A549 (cell line): ENCODE measurements around the gene ZNF296. TPM values are rescaled to one million over a fixed set of nuclear protein-coding genes. Genes with fewer than 3 reads are reported as not detected.

ENCODE experiments used
- ATAC-seq, 2 experiments: fragments of 200-7000 bp in 1 of 2; fragments of >200 bp in 1 of 2; cut with Nextera tagmentation in 1 of 2; cut with Tn5 transposase in 1 of 2; 3 replicates each; pipeline versions ENCODE4 v1.8.0 to v1.9.1; 2018 to 2020; ENCODE audit warnings: mild to moderate bottlenecking in 1 of 2, moderate library complexity in 1 of 2
- CTCF ChIA-PET: fragments of 300-600 bp; sonication (Branson Sonifier 250); formaldehyde crosslinking; extraction: SDS; loops from one replicate; lab custom pipeline; 2021; ENCODE audit warnings: antibody characterized with exemption, inconsistent platforms; lab: Yijun Ruan, JAX
- POLR2A ChIA-PET: fragments of 350-600 bp; formaldehyde crosslinking; extraction: SDS; loops from one replicate; lab custom pipeline; 2021; ENCODE audit warnings: antibody characterized with exemption, inconsistent platforms; lab: Yijun Ruan, JAX
- DNase-seq, 2 experiments: peaks; one replicate each; pipeline versions ENCODE4 v3.0.0 to v3.0.0-alpha.2; 2011 to 2016; ENCODE audit warnings: low read depth in 1 of 2, low spot score in 1 of 2
- FAIRE-seq: peaks from 2 replicates; lab custom pipeline; 2011; peaks lifted over from hg19 to GRCh38; lab: Jason Lieb, UNC
- H3K27ac ChIP-seq, 2 experiments: fragments of >200 bp; sonication (Bioruptor Twin); formaldehyde crosslinking; 3 replicates each; pipeline ENCODE4 v1.5.1; 2016 to 2017
- H3K4me1 ChIP-seq: fragments of >200 bp; sonication (Bioruptor Twin); formaldehyde crosslinking; 3 replicates; pipeline ENCODE4 v1.6.1; 2016
- H3K4me2 ChIP-seq: fragments of >200 bp; sonication (Bioruptor Twin); formaldehyde crosslinking; 3 replicates; pipeline ENCODE4 v1.6.1; 2016
- H3K4me3 ChIP-seq: fragments of >200 bp; sonication (Bioruptor Twin); formaldehyde crosslinking; 3 replicates; pipeline ENCODE4 v1.5.1; 2016
- H3K9me3 ChIP-seq: fragments of >200 bp; sonication (Bioruptor Twin); formaldehyde crosslinking; 3 replicates; pipeline ENCODE4 v1.6.1; 2016
- BHLHE40 ChIP-seq: IDR thresholded peaks from 2 replicates; pipeline ENCODE4 v1.6.1; 2012; ENCODE audit warnings: low read depth, low read length, inconsistent platforms
- CBX8 ChIP-seq: fragments of 200-600 bp; sonication (generic); IDR thresholded peaks from 2 replicates; pipeline ENCODE4 v1.6.1; 2016
- CEBPB ChIP-seq, 2 experiments: fragments of >200 bp in 1 of 2; sonication (Bioruptor Twin) in 1 of 2; formaldehyde crosslinking in 1 of 2; IDR thresholded peaks; 2 replicates each; pipeline ENCODE4 v1.6.1; 2012 to 2016
- FOSB ChIP-seq: fragments of 250-450 bp; sonication (Bioruptor Pico); IDR thresholded peaks from 2 replicates; pipeline ENCODE4 v1.5.0; 2020; ENCODE audit warnings: mild to moderate bottlenecking, moderate library complexity
- FOXS1 ChIP-seq: fragments of 250-450 bp; sonication (Bioruptor Pico); IDR thresholded peaks from 2 replicates; pipeline ENCODE4 v1.5.0; 2020; ENCODE audit warnings: mild to moderate bottlenecking, moderate library complexity
- GATA3 ChIP-seq: IDR thresholded peaks from 2 replicates; pipeline ENCODE4 v1.6.1; 2012; ENCODE audit warnings: borderline replicate concordance
- HOXA7 ChIP-seq: fragments of 250-450 bp; sonication (Bioruptor Pico); IDR thresholded peaks from 2 replicates; pipeline ENCODE4 v1.5.0; 2020; ENCODE audit warnings: mild to moderate bottlenecking, moderate library complexity
- JUN ChIP-seq, 2 experiments: fragments of >200 bp; sonication (Bioruptor Twin); formaldehyde crosslinking; IDR thresholded peaks; 2 replicates in 1 of 2; 3 replicates in 1 of 2; pipeline ENCODE4 v1.6.1; 2016 to 2017
- KDM1A ChIP-seq: fragments of 200-600 bp; sonication (generic); IDR thresholded peaks from 2 replicates; pipeline ENCODE4 v1.6.1; 2016; ENCODE audit warnings: low read depth, mild to moderate bottlenecking
- MAFK ChIP-seq: fragments of 450-650 bp; IDR thresholded peaks from 2 replicates; pipeline ENCODE4 v1.6.1; 2014; ENCODE audit not compliant: partially characterized antibody
- MYC ChIP-seq: IDR thresholded peaks from 2 replicates; pipeline ENCODE4 v1.6.1; 2012; ENCODE audit warnings: mild to moderate bottlenecking, inconsistent platforms, low read length, improper control_type of control experiment, borderline replicate concordance
- NPAS2 ChIP-seq: fragments of 250-450 bp; sonication (Bioruptor Pico); IDR thresholded peaks from 2 replicates; pipeline ENCODE4 v1.8.0; 2022; ENCODE audit warnings: mild to moderate bottlenecking, moderate library complexity, borderline replicate concordance
- PHF8 ChIP-seq: fragments of 200-600 bp; sonication (generic); IDR thresholded peaks from 2 replicates; pipeline ENCODE4 v1.6.1; 2016; ENCODE audit warnings: low read depth, mild to moderate bottlenecking, antibody characterized with exemption, moderate library complexity, borderline replicate concordance
- POLR2AphosphoS2 ChIP-seq: conservative IDR thresholded peaks from 2 replicates; pipeline ENCODE4 v1.6.1; 2012; ENCODE audit warnings: low read length, improper control_type of control experiment, inconsistent platforms
- RAD21 ChIP-seq, 2 experiments: fragments of >200 bp in 1 of 2; sonication (Bioruptor Twin) in 1 of 2; formaldehyde crosslinking in 1 of 2; IDR thresholded peaks in 1 of 2; conservative IDR thresholded peaks in 1 of 2; 2 replicates in 1 of 2; 3 replicates in 1 of 2; pipeline ENCODE4 v1.6.1; 2012 to 2018; ENCODE audit warnings: inconsistent platforms in 1 of 2
- RARB ChIP-seq: fragments of 250-450 bp; sonication (Bioruptor Pico); IDR thresholded peaks from 2 replicates; pipeline ENCODE4 v1.8.0; 2021; ENCODE audit warnings: mild to moderate bottlenecking, moderate library complexity
- RFX5 ChIP-seq: fragments of 450-650 bp; IDR thresholded peaks from 2 replicates; pipeline ENCODE4 v1.7.1; 2014; ENCODE audit warnings: antibody characterized with exemption, mild to moderate bottlenecking, moderate library complexity
- SMC3 ChIP-seq: fragments of >200 bp; sonication (Bioruptor Twin); formaldehyde crosslinking; IDR thresholded peaks from 3 replicates; pipeline ENCODE4 v1.6.1; 2018; ENCODE audit warnings: inconsistent platforms
- SREBF2 ChIP-seq: fragments of 450-650 bp; IDR thresholded peaks from 2 replicates; pipeline ENCODE4 v1.6.1; 2014; ENCODE audit warnings: mild to moderate bottlenecking, moderate library complexity
- TFCP2L1 ChIP-seq: fragments of 250-450 bp; sonication (Bioruptor Pico); IDR thresholded peaks from 2 replicates; pipeline ENCODE4 v1.5.0; 2021; ENCODE audit warnings: mild to moderate bottlenecking
- ZFP36 ChIP-seq: fragments of 450-650 bp; IDR thresholded peaks from 2 replicates; pipeline ENCODE4 v1.6.1; 2014; ENCODE audit warnings: borderline replicate concordance; ENCODE audit not compliant: partially characterized antibody
- WGBS: methylation state at CpG from one replicate; pipeline ENCODE4 v1.1.6; 2017; ENCODE audit errors: missing lambda C conversion rate; 5-methylcytosine and 5-hydroxymethylcytosine counted together
- polyA plus RNA-seq, 4 experiments: library from polyadenylated mRNA; depleted of rRNA in 3 of 4; stranded (reverse); fragments of >200 nt; fragmentation: RNase III in 1 of 4; extraction: RNeasy Plus Mini Kit Qiagen cat#74134 plus additional on column Dnase treatment in 1 of 4; gene quantifications; 2 replicates in 3 of 4; 3 replicates in 1 of 4; pipeline ENCODE4 v1.2.3, GENCODE V29; 2011 to 2017
- TF ChIP-seq, protein P1 (sequence below): IDR thresholded peaks from 2 replicates; pipeline ENCODE4 v1.6.1; 2012
- TF ChIP-seq, protein P2 (sequence below): fragments of 450-650 bp; IDR thresholded peaks from 2 replicates; pipeline ENCODE4 v1.6.1; 2014; ENCODE audit warnings: antibody characterized with exemption
- TF ChIP-seq, protein P3 (sequence below): IDR thresholded peaks from 2 replicates; pipeline ENCODE4 v1.6.1; 2012
- TF ChIP-seq, protein P4 (sequence below): IDR thresholded peaks from 2 replicates; pipeline ENCODE4 v1.6.1; 2012; ENCODE audit warnings: low read depth, borderline replicate concordance
- TF ChIP-seq, protein P5 (sequence below): fragments of >200 bp; sonication (Bioruptor Twin); formaldehyde crosslinking; IDR thresholded peaks from 3 replicates; pipeline ENCODE4 v1.6.1; 2016

ZNF296 gene
- polyA plus RNA-seq, 2 of the 4 experiments (the other 2 are of a cell fraction) = 0.34 to 2.7 TPM

DNA sequence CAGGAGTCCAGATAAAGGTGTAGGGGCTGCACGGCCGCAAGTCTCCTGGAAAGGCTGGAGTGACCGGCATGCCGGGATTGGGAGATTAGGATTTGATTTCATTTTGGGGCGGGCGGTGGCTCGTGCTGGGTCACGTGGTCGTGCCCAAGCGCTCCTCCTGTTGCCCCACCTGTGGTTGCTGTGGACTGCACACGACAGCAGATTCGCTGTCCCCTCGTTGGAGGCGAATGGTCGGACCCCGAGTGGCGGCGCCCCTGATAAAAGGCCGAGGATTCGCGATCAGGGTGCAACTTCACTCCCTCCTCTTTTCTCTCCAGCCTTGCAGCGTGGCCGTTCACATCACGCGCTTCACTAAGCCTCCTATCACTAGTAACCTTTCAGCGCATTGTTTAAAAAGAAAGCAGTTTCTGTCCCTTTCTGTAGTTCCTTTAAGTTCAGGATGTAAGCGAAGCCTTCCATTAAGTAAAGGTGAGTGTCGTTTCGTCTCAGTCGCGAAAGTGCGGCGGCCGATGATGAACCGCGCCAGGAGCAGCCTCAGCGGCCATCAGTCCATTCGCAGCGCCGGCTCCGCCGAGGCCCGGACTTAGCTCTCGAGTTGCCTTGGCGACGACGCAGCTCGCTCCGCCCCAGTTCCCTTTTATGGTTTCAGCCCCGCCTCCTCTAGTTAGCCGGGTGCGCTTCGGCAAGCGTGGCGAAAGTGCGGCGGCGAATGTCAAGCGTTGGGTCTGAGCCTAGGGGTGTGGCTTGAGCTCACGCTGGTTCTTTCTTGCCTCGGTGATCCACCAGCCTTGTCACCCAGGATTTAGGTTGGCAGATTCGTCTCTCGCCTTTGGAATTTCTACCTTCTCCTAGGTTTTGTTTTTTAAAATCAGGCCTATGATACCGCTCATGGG lies 15.0 kb upstream of the ZNF296 start:
- peak overlapping the region; percentile 96 for H3K4me2 ChIP-seq
- DNase-seq = peak; percentile 99 to 100
- TF ChIP-seq MYC (peak; percentile 28; the same call in 1 of the 2 replicates), RARB (CRISPR knock-in tag) (0 out of 2 replicates have a peak, but pooled peaks have one; percentile 30), RFX5 (0 out of 2 replicates have a peak, but pooled peaks have one; percentile 12), FOXS1 (CRISPR knock-in tag) (no peak), BHLHE40 (no peak), POLR2AphosphoS2 (peak; percentile 62), JUN (IDR thresholded peaks at IDR 0.05) (peak; percentile 66 to 93), CBX8 (no peak), FOSB (CRISPR knock-in tag) (0 out of 2 replicates have a peak, but pooled peaks have one; percentile 49), GATA3 (peak; percentile 52; the same call in 1 of the 2 replicates), NPAS2 (CRISPR knock-in tag) (no peak), SREBF2 (no peak), CEBPB (IDR thresholded peaks at IDR 0.05) (peak in 1 of 2 experiments; percentile 45; a peak in 1 of 4 replicates), RAD21 (conservative IDR thresholded peaks at IDR 0.05 in 1 of 2, IDR thresholded peaks at IDR 0.05 in 1 of 2) (0 out of 5 replicates have a peak, but pooled peaks of 1 of the 2 experiments have one; percentile 1), TFCP2L1 (CRISPR knock-in tag) (0 out of 2 replicates have a peak, but pooled peaks have one; percentile 42), ZFP36 (peak; percentile 21), SMC3 (0 out of 3 replicates have a peak, but pooled peaks have one; percentile 8), MAFK (no peak), PHF8 (no peak), HOXA7 (CRISPR knock-in tag) (peak; percentile 80; the same call in 1 of the 2 replicates), KDM1A (no peak)
- TF ChIP-seq, protein P1, sequence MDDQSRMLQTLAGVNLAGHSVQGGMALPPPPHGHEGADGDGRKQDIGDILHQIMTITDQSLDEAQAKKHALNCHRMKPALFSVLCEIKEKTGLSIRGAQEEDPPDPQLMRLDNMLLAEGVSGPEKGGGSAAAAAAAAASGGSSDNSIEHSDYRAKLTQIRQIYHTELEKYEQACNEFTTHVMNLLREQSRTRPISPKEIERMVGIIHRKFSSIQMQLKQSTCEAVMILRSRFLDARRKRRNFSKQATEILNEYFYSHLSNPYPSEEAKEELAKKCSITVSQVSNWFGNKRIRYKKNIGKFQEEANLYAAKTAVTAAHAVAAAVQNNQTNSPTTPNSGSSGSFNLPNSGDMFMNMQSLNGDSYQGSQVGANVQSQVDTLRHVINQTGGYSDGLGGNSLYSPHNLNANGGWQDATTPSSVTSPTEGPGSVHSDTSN = peak; percentile 91
- TF ChIP-seq, protein P2, sequence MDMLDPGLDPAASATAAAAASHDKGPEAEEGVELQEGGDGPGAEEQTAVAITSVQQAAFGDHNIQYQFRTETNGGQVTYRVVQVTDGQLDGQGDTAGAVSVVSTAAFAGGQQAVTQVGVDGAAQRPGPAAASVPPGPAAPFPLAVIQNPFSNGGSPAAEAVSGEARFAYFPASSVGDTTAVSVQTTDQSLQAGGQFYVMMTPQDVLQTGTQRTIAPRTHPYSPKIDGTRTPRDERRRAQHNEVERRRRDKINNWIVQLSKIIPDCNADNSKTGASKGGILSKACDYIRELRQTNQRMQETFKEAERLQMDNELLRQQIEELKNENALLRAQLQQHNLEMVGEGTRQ = peak; percentile 87
- TF ChIP-seq, protein P3, sequence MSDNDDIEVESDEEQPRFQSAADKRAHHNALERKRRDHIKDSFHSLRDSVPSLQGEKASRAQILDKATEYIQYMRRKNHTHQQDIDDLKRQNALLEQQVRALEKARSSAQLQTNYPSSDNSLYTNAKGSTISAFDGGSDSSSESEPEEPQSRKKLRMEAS = peak; percentile 95
- TF ChIP-seq, protein P4, sequence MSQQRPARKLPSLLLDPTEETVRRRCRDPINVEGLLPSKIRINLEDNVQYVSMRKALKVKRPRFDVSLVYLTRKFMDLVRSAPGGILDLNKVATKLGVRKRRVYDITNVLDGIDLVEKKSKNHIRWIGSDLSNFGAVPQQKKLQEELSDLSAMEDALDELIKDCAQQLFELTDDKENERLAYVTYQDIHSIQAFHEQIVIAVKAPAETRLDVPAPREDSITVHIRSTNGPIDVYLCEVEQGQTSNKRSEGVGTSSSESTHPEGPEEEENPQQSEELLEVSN = peak; percentile 79; the same call in 1 of the 2 replicates
- TF ChIP-seq, protein P5, sequence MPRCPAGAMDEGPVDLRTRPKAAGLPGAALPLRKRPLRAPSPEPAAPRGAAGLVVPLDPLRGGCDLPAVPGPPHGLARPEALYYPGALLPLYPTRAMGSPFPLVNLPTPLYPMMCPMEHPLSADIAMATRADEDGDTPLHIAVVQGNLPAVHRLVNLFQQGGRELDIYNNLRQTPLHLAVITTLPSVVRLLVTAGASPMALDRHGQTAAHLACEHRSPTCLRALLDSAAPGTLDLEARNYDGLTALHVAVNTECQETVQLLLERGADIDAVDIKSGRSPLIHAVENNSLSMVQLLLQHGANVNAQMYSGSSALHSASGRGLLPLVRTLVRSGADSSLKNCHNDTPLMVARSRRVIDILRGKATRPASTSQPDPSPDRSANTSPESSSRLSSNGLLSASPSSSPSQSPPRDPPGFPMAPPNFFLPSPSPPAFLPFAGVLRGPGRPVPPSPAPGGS = peak; percentile 83; the same call in 1 of the 3 replicates
- POLR2A ChIA-PET = interaction anchor here (0.7 to 2.9 kb wide), 13 partner anchors 9 to 247 kb away, joined by 3 to 23 read pairs (median 4); partner anchors contain the start of genes BLOC1S3, CLASRP, CLPTM1 and GEMIN7
- CTCF ChIA-PET = interaction anchor here (1.0 to 2.9 kb wide), 10 partner anchors 10 to 187 kb away, joined by 3 to 20 read pairs (median 4); partner anchors contain the start of gene TRAPPC6A
- H3K9me3 ChIP-seq = no peaks in the 10 kb centered on the region
- peak; percentile 84 to 87 for ATAC-seq
- peak overlapping the region; percentile 92 to 94 for H3K27ac ChIP-seq
- H3K4me1 ChIP-seq = peaks cover 32% of the 10 kb centered on the region
- FAIRE-seq = peak; percentile 99
- WGBS = 16% methylated on average over 64 of the region's 64 CpGs
- peak overlapping the region; percentile 86 for H3K4me3 ChIP-seq
